Effector memory CD4-positive, alpha-beta T cell (primary cell): ENCODE data around the gene HEATR5B.
"Not testable (repeated sequence)": the region's sequence is repeated elsewhere in the genome, so short reads cannot be mapped to it uniquely, and the experiment has no call there.

ENCODE experiments used
- DNase-seq, 3 donors: peaks; one replicate each; pipeline ENCODE4 v3.0.0-alpha.2; 2020
- H3K27ac ChIP-seq: 2 replicates; pipeline ENCODE4 v1.7.0; 2013; ENCODE audit warnings: mild to moderate bottlenecking, low read length, moderate library complexity; ENCODE audit not compliant: insufficient read depth, poor library complexity, severe bottlenecking
- H3K27me3 ChIP-seq: replicated peaks from 2 replicates; pipeline ENCODE4 v1.7.0; 2013; ENCODE audit warnings: mild to moderate bottlenecking, low read length; ENCODE audit not compliant: insufficient read depth, control insufficient read depth, poor library complexity, severe bottlenecking
- H3K36me3 ChIP-seq: 2 replicates; pipeline ENCODE4 v1.7.0; 2013; ENCODE audit warnings: mild to moderate bottlenecking, low read length, moderate library complexity; ENCODE audit not compliant: control insufficient read depth, insufficient read depth
- H3K4me1 ChIP-seq: 2 replicates; pipeline ENCODE4 v1.7.0; 2013; ENCODE audit warnings: low read length, mild to moderate bottlenecking; ENCODE audit not compliant: control insufficient read depth, insufficient read depth, poor library complexity, severe bottlenecking
- H3K4me3 ChIP-seq: 2 replicates; pipeline ENCODE4 v1.7.0; 2013; ENCODE audit warnings: low read length, low read depth, mild to moderate bottlenecking; ENCODE audit not compliant: insufficient read depth, poor library complexity, severe bottlenecking
- H3K9me3 ChIP-seq: 2 replicates; pipeline ENCODE4 v1.7.0; 2013; ENCODE audit warnings: mild to moderate bottlenecking, low read length, moderate library complexity; ENCODE audit not compliant: control insufficient read depth

The HEATR5B gene

DNA sequence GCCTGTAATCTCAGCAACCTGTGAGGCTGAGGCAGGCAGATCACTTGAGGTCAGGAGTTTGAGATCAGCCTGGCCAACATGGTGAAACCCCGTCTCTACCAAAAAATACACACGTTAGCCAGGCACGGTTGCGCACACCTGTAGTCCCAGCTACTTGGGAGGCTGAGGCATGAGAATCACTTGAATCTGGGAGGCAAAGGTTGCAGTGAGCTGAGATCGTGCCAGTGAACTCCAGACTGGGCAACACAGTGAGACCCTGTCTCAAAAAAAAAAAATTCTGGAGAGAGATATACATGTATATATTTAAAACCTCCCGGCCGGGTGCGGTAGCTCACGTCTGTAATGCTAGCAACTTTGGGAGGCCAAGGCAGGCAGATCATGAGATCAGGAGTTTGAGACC lies 84.8 kb downstream of the HEATR5B start:
- not testable (repeated sequence) for H3K9me3 ChIP-seq, H3K4me3 ChIP-seq, H3K4me1 ChIP-seq, H3K27me3 ChIP-seq, DNase-seq, H3K27ac ChIP-seq
- H3K36me3 ChIP-seq, result peaks cover 54% of the 10 kb centered on the region

DNA sequence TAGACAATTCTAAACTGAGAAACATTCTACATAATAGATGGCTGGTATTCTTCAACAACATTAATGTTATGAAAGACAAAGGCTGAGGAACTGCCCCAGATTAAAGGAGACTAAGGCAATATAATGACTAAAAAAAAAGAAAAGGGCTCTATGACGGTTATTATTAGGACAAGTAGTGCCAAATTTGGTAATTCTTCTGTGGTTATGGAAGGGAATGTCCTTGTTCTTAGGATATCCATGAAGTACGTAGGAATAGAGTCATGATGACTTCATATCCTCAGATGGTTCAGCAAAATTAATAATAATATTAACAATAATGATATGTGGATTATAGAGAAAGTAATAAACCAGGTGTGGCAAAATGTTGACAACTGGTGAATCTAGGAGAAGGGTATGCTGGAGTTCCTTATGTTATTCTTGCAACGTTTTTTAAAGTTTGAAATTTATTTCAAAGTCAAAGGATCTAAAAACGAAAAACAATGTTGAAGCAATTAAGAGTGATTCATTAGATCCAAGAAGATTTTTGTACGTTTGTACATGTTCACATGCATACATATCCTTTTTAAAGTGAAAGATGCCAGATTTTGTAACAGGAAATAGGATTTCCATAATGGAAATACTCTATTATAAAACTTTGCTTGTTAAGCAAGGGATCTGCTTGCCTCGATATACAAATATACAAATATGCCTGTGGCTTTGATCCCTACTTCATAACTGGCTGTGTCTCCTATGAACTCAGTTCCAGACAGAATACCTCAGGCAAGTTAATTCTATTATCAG lies 90.1 kb downstream of the HEATR5B start:
- Histone ChIP-seq H3K4me3 (no peak overlapping the region), H3K9me3 (no peaks in the 10 kb centered on the region), H3K4me1 (no peaks in the 10 kb centered on the region), H3K27me3 (no peaks in the 10 kb centered on the region), H3K36me3 (peaks cover 31% of the 10 kb centered on the region), H3K27ac (no peak overlapping the region)
- no peak for DNase-seq

DNA sequence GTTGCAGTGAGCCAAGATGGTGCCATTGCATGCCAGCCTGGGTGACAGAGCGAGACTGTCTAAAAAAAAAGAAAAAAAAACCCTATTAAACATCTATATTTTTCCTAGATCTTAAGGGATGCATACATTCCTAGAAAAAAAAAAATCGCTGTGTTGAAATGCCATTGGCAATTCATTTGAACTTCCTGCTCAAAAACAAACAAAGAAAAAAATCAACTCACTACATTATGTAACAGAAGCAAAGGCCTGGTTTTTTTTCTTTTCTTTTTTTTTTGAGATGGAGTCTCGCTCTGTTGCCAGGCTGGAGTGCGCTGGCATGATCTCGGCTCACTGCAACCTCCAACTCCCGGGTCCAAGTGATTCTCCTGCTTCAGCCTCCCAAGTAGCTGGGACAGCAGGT lies 96.2 kb downstream of the HEATR5B start:
- no peaks in the 10 kb centered on the region for H3K4me1 ChIP-seq
- no peak overlapping the region for H3K27ac ChIP-seq
- DNase-seq, result no peak
- no peaks in the 10 kb centered on the region for H3K9me3 ChIP-seq
- no peak overlapping the region for H3K4me3 ChIP-seq
- no peaks in the 10 kb centered on the region for H3K27me3 ChIP-seq
- H3K36me3 ChIP-seq, result peaks cover 20% of the 10 kb centered on the region

DNA sequence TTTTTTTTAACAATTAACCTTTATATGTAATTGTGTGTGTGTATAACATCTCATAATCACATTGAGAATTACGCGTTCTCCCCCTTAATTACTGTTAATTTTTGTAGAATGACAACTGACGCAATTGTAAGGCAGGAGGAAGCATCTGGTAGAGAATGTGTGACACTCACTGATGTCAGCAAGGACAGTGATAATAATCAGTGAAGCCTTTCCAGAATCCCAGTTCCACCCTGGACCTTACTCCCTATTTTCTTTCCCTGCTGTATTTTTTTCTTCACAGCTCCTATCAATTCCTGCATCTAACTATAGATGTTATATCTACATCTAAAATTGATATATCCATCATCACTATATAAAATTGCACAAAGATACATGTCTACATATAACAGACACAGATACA lies 101.7 kb downstream of the HEATR5B start:
- DNase-seq, result no peak

DNA sequence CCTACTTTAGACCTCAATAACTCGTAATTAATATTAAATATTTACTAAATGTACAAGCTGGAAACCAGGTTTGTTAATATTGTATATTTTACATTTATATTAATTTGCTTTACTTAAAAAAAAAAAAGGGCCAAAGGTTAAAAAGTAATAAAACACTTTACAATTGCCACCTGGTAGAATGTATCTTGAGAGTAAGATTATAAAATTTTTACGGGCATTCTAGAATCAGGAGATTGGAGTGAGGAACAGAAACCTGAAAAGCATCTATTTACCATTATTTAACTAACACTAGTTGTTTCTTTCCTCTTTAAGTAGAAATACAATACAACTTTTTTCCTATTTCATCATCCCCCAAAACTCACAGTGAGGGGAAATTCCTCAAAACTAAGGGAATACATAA lies 102.3 kb downstream of the HEATR5B start:
- H3K27me3 ChIP-seq, result no peaks in the 10 kb centered on the region
- peaks cover 3% of the 10 kb centered on the region for H3K36me3 ChIP-seq
- H3K4me3 ChIP-seq, result no peak overlapping the region
- H3K4me1 ChIP-seq, result no peaks in the 10 kb centered on the region
- no peak for DNase-seq
- no peaks in the 10 kb centered on the region for H3K9me3 ChIP-seq
- H3K27ac ChIP-seq, result no peak overlapping the region

More for the DNA sequence above, 101.7 kb downstream of the HEATR5B start:
- Histone ChIP-seq H3K27ac (no peak overlapping the region), H3K27me3 (no peaks in the 10 kb centered on the region), H3K4me1 (no peaks in the 10 kb centered on the region), H3K36me3 (peaks cover 3% of the 10 kb centered on the region), H3K9me3 (no peaks in the 10 kb centered on the region), H3K4me3 (no peak overlapping the region)

DNA sequence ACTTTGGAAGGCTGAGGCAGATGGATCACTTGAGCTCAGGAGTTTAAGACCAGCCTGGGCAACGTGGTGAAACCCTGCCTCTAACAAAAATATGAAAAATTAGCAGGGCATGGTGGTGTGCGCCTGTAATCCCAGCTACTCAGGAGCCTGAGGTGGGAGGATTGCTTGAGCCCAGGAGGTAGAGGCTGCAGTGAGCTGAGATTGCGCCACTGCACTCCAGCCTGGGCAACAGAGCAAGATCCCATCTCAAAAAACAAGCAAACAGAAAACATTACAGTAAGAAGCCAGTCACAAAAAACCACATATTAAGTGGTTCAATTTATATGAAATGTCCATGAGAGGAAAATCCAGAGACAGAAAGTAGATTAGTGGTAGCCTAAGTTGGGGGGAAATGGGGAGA lies 105.2 kb downstream of the HEATR5B start:
- not testable (repeated sequence) for H3K27ac ChIP-seq, H3K9me3 ChIP-seq, H3K4me1 ChIP-seq, DNase-seq, H3K27me3 ChIP-seq, H3K36me3 ChIP-seq, H3K4me3 ChIP-seq

DNA sequence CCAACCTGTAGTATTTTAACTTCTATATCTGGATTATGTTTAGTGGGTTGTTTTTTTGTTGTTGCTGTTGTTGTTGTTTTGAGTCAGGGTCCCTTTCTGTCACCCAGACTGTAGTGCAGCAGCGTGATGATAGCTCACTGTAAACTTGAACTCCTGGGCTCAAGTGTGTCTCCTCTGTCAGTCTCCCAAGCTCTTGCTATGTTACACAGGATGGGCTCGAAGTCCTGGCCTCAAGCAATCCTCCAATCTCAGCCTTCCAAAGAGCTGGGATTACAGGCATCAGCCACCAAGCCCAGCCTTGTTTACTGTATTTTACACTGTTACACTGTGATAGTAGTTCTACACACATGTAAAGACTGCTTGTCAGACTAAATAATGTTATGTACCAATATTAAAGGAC lies 108.1 kb downstream of the HEATR5B start:
- no peaks in the 10 kb centered on the region for H3K9me3 ChIP-seq
- H3K27me3 ChIP-seq, result no peaks in the 10 kb centered on the region
- H3K27ac ChIP-seq, result no peak overlapping the region
- H3K4me3 ChIP-seq, result no peak overlapping the region
- no peaks in the 10 kb centered on the region for H3K36me3 ChIP-seq
- no peaks in the 10 kb centered on the region for H3K4me1 ChIP-seq
- DNase-seq, result no peak

DNA sequence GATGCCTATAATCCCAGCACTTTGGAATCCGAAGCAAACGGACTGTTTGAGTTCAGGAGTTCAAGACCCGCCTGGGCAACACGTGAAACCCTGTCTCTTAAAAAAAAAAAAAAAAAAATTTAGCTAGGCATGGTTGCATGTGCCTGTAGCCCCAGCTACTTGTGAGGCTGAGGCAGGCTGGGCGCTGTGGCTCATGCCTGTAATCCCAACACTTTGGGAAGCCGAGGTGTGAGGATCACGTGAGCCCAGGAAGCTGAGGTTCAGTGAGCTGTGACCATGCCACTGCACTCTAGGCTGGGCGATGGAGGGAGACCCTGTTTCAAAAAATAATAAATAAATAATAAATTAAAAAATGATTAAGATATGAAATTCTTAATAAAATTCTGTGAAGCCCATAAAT lies 108.9 kb downstream of the HEATR5B start:
- H3K36me3 ChIP-seq, result no peaks in the 10 kb centered on the region
- H3K4me1 ChIP-seq, result no peaks in the 10 kb centered on the region
- no peaks in the 10 kb centered on the region for H3K27me3 ChIP-seq
- H3K9me3 ChIP-seq, result no peaks in the 10 kb centered on the region
- H3K27ac ChIP-seq, result no peak overlapping the region
- no peak overlapping the region for H3K4me3 ChIP-seq
- DNase-seq, result no peak

DNA sequence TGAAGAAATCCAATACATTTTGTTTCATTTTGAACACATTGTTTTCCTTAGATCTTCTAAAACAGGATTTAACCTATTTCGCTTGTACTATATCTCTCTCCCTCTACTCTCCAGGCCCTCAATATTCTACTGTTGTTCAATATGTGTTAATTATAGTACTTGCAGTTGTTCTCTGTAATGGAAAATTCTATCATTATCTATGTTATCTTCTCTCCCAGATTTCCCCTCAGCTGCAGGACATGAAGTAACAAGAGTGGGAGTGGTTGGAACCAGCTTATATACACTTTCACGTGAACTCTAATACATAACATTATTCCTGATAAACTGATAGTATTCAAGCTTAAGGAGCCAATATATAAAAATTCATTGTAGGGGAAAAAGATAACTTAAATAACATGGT lies 110.9 kb downstream of the HEATR5B start:
- H3K9me3 ChIP-seq, result no peaks in the 10 kb centered on the region
- no peak overlapping the region for H3K27ac ChIP-seq
- no peaks in the 10 kb centered on the region for H3K36me3 ChIP-seq
- no peaks in the 10 kb centered on the region for H3K27me3 ChIP-seq
- no peak overlapping the region for H3K4me3 ChIP-seq
- DNase-seq, result no peak
- H3K4me1 ChIP-seq, result no peaks in the 10 kb centered on the region

DNA sequence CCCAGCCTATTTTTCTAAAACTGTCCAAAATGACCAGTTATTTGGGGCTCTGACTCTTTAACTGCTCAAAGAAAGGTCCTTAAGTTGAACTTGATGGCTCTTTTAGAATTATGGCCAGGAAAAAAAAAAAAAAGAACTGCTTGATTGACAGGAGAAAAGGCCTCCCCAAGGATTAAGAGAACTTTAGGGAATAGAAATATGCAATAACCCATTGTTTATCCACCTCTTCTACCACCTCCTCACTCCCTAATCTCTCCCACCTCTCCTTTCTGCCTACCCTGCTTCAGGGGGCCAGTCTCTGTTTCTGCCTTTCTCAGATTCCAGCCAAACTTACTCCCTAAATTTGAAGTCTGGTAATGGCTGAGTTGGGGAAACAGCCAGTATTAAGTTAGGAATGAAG lies 112.2 kb downstream of the HEATR5B start:
- Histone ChIP-seq H3K4me3 (no peak overlapping the region), H3K36me3 (no peaks in the 10 kb centered on the region), H3K4me1 (no peaks in the 10 kb centered on the region), H3K27me3 (no peaks in the 10 kb centered on the region), H3K9me3 (no peaks in the 10 kb centered on the region), H3K27ac (no peak overlapping the region)
- DNase-seq, result no peak
